Neuronal stem cell (in vitro differentiated cells): ENCODE measurements around the gene APOM.

ENCODE experiments used
- DNase-seq: peaks from one replicate; pipeline ENCODE4 v3.0.0-alpha.2; 2013; ENCODE audit warnings: low spot score
- H2AFZ ChIP-seq: one replicate; pipeline ENCODE4 v1.6.1; 2013; ENCODE audit warnings: mild to moderate bottlenecking, low read length, inconsistent platforms
- H2AK5ac ChIP-seq: 2 replicates; pipeline ENCODE4 v1.6.1; 2013; ENCODE audit warnings: low read depth, mild to moderate bottlenecking, inconsistent platforms, low read length, moderate library complexity, mixed read lengths
- H2BK120ac ChIP-seq: 2 replicates; pipeline ENCODE4 v1.6.1; 2013; ENCODE audit warnings: low read depth, mild to moderate bottlenecking, inconsistent platforms, low read length, moderate library complexity, mixed read lengths
- H2BK12ac ChIP-seq: one replicate; pipeline ENCODE4 v1.6.1; 2013; ENCODE audit warnings: low read length, inconsistent platforms
- H2BK15ac ChIP-seq: 2 replicates; pipeline ENCODE4 v1.6.1; 2013; ENCODE audit warnings: mild to moderate bottlenecking, low read length, inconsistent platforms, mixed read lengths
- H2BK5ac ChIP-seq: one replicate; pipeline ENCODE4 v1.6.1; 2013; ENCODE audit warnings: inconsistent platforms, mild to moderate bottlenecking, low read length, moderate library complexity
- H3K14ac ChIP-seq: one replicate; pipeline ENCODE4 v1.6.1; 2013; ENCODE audit warnings: low read length, inconsistent platforms
- H3K18ac ChIP-seq: 2 replicates; pipeline ENCODE4 v1.6.1; 2013; ENCODE audit warnings: low read length, inconsistent platforms
- H3K23ac ChIP-seq: 2 replicates; pipeline ENCODE4 v1.6.1; 2013; ENCODE audit warnings: low read depth, mild to moderate bottlenecking, mixed read lengths, low read length, inconsistent platforms; ENCODE audit not compliant: poor library complexity
- H3K27ac ChIP-seq: replicated peaks from 3 replicates; pipeline ENCODE4 v1.5.1; 2013; ENCODE audit warnings: low read length, inconsistent platforms
- H3K27me3 ChIP-seq, 3 experiments: 2 replicates each; pipeline ENCODE4 v1.6.1; 2013; ENCODE audit warnings: low read length in 3 of 3, mild to moderate bottlenecking in 2 of 3, inconsistent platforms in 1 of 3, low read depth in 1 of 3, mixed read lengths in 1 of 3, moderate library complexity in 1 of 3; ENCODE audit not compliant: control insufficient read depth in 3 of 3, insufficient read depth in 3 of 3
- H3K36me3 ChIP-seq, 2 donors: replicated peaks in 1 of 2; 2 replicates each; pipeline ENCODE4 v1.6.1; 2013; ENCODE audit warnings: low read length in 2 of 2; ENCODE audit not compliant: control insufficient read depth in 2 of 2, insufficient read depth in 2 of 2
- H3K4ac ChIP-seq: 2 replicates; pipeline ENCODE4 v1.6.1; 2013; ENCODE audit warnings: inconsistent platforms, mild to moderate bottlenecking, low read length, moderate library complexity
- H3K4me1 ChIP-seq, 2 donors: 1 replicate in 1 of 2; 2 replicates in 1 of 2; pipeline ENCODE4 v1.6.1; 2013; ENCODE audit warnings: low read length in 2 of 2, low read depth in 1 of 2; ENCODE audit not compliant: control insufficient read depth in 2 of 2, insufficient read depth in 1 of 2
- H3K4me2 ChIP-seq: one replicate; pipeline ENCODE4 v1.6.1; 2013; ENCODE audit warnings: mild to moderate bottlenecking, low read length, inconsistent platforms; ENCODE audit not compliant: insufficient read depth, poor library complexity, severe bottlenecking
- H3K4me3 ChIP-seq, 2 donors: 2 replicates each; pipeline ENCODE4 v1.5.1; 2013; ENCODE audit warnings: low read length in 2 of 2, mild to moderate bottlenecking in 2 of 2, inconsistent platforms in 1 of 2, moderate library complexity in 1 of 2
- H3K79me1 ChIP-seq: one replicate; pipeline ENCODE4 v1.6.1; 2013; ENCODE audit warnings: low read depth, mild to moderate bottlenecking, inconsistent platforms, low read length, moderate library complexity
- H3K9ac ChIP-seq: one replicate; pipeline ENCODE4 v1.6.1; 2013; ENCODE audit warnings: mild to moderate bottlenecking, low read depth, low read length, inconsistent platforms; ENCODE audit not compliant: poor library complexity
- H3K9me3 ChIP-seq, 2 donors: replicated peaks in 1 of 2; 2 replicates each; pipeline versions ENCODE3 to v1.6.1; 2013; ENCODE audit warnings: low read length in 2 of 2, mild to moderate bottlenecking in 2 of 2, inconsistent platforms in 1 of 2, low read depth in 1 of 2, mixed read lengths in 1 of 2, moderate library complexity in 1 of 2; ENCODE audit not compliant: control insufficient read depth in 2 of 2, insufficient read depth in 1 of 2
- H4K8ac ChIP-seq: one replicate; pipeline ENCODE4 v1.6.1; 2013; ENCODE audit warnings: low read depth, mild to moderate bottlenecking, inconsistent platforms, low read length, moderate library complexity
- H4K91ac ChIP-seq: one replicate; pipeline ENCODE4 v1.6.1; 2013; ENCODE audit warnings: low read length, low read depth, mild to moderate bottlenecking, inconsistent platforms; ENCODE audit not compliant: poor library complexity
- WGBS, 2 donors: extraction: QIAGEN DNeasy Blood & Tissue Kit; methylation state at CpG; one replicate each; pipeline ENCODE4 v1.1.7; 2013; ENCODE audit warnings: missing lambda C conversion rate in 2 of 2, mixed read lengths in 1 of 2; ENCODE audit not compliant: insufficient read length in 2 of 2, insufficient replicate concordance in 1 of 2; ENCODE audit errors: extremely low coverage in 2 of 2; 5-methylcytosine and 5-hydroxymethylcytosine counted together

Gene APOM

GRCh38 chr6:31677955-31678354, 22.3 kb downstream of the APOM start:
- Histone ChIP-seq H2BK12ac (no peak overlapping the region), H3K9ac (no peak overlapping the region), H3K14ac (no peak overlapping the region), H2AFZ (no peak overlapping the region), H3K27ac (no peak overlapping the region), H3K4me1 (peaks cover 2 to 4% of the 10 kb centered on the region in 2 donors), H2BK120ac (no peak overlapping the region), H3K27me3 (peaks cover 0 to 16% (median 7%) of the 10 kb centered on the region in 3 experiments), H2BK15ac (no peak overlapping the region), H2AK5ac (no peak overlapping the region), H3K4me3 (no peak overlapping the region), H3K9me3 (no peaks in the 10 kb centered on the region), H3K18ac (no peak overlapping the region), H3K23ac (no peak overlapping the region), H4K91ac (no peak overlapping the region), H2BK5ac (no peak overlapping the region), H4K8ac (no peak overlapping the region), H3K36me3 (peaks cover 2 to 16% of the 10 kb centered on the region in 2 donors), H3K79me1 (no peaks in the 10 kb centered on the region), H3K4me2 (no peak overlapping the region), H3K4ac (no peak overlapping the region)
- WGBS, 2 donors = no CpG with 5 or more reads among the region's 8 CpGs
- DNase-seq = no peak

GRCh38 chr6:31680226-31681134, 24.8 kb downstream of the APOM start, which contains the start of gene LY6G5C:
LY6G5C (minus strand) TSS chr6:31681067; CDS start chr6:31680373, 694 bp downstream.
- H2AK5ac ChIP-seq = peak within 1 kb of the TSS; percentile 47
- no peak within 1 kb of the TSS for H3K4ac ChIP-seq
- peaks cover 4 to 9% of the 10 kb centered on the region in 2 donors for H3K4me1 ChIP-seq
- no peaks in the 10 kb centered on the region for H3K79me1 ChIP-seq
- no peak within 1 kb of the TSS for H4K8ac ChIP-seq
- H4K91ac ChIP-seq = no peak within 1 kb of the TSS
- H2BK5ac ChIP-seq = peak within 1 kb of the TSS; percentile 63
- peak within 1 kb of the TSS; percentile 44 for H3K14ac ChIP-seq
- peaks cover 0 to 27% of the 10 kb centered on the region in 2 donors for H3K36me3 ChIP-seq
- no peak within 1 kb of the TSS for H2BK12ac ChIP-seq
- H3K9me3 ChIP-seq = no peaks in the 10 kb centered on the region
- H3K23ac ChIP-seq = peak within 1 kb of the TSS; percentile 57
- H2BK15ac ChIP-seq = peak within 1 kb of the TSS; percentile 15
- DNase-seq = peak; percentile 56
- peak within 1 kb of the TSS; percentile 69 for H2AFZ ChIP-seq
- H3K27ac ChIP-seq = no peak within 1 kb of the TSS
- H3K9ac ChIP-seq = peak within 1 kb of the TSS; percentile 91
- no peak within 1 kb of the TSS for H2BK120ac ChIP-seq
- peak within 1 kb of the TSS; percentile 88 for H3K18ac ChIP-seq
- WGBS, 2 donors = no CpG with 5 or more reads among the region's 17 CpGs
- H3K4me2 ChIP-seq = peak within 1 kb of the TSS; percentile 87
- peak within 1 kb of the TSS in 1 of 2 donors; percentile 73 for H3K4me3 ChIP-seq
- H3K27me3 ChIP-seq = peaks cover 0 to 16% (median 7%) of the 10 kb centered on the region in 3 experiments

GRCh38 chr6:31681135-31681671, 25.5 kb downstream of the APOM start:
- Histone ChIP-seq H2AK5ac (peak overlapping the region; percentile 47), H3K9ac (peak overlapping the region; percentile 91), H2BK12ac (no peak overlapping the region), H3K4ac (no peak overlapping the region), H3K36me3 (peaks cover 0 to 33% of the 10 kb centered on the region in 2 donors), H3K27ac (no peak overlapping the region), H2BK5ac (peak overlapping the region; percentile 63), H4K91ac (no peak overlapping the region), H3K23ac (no peak overlapping the region), H3K79me1 (no peaks in the 10 kb centered on the region), H2BK120ac (no peak overlapping the region), H3K14ac (peak overlapping the region; percentile 44), H2BK15ac (peak overlapping the region; percentile 15), H2AFZ (no peak overlapping the region), H3K4me3 (peak overlapping the region in 1 of 2 donors; percentile 73), H3K4me1 (peaks cover 4 to 9% of the 10 kb centered on the region in 2 donors), H4K8ac (no peak overlapping the region), H3K27me3 (peaks cover 0 to 16% (median 7%) of the 10 kb centered on the region in 3 experiments), H3K4me2 (peak overlapping the region; percentile 87), H3K18ac (peak overlapping the region; percentile 88), H3K9me3 (no peaks in the 10 kb centered on the region)
- no CpG with 5 or more reads among the region's 40 CpGs for WGBS, 2 donors
- no peak for DNase-seq

GRCh38 chr6:31683591-31683990, 27.9 kb downstream of the APOM start:
- Histone ChIP-seq H3K27ac (no peak overlapping the region), H3K4me2 (peak overlapping the region; percentile 82), H3K9ac (peak overlapping the region; percentile 22), H2BK120ac (no peak overlapping the region), H3K23ac (peak overlapping the region; percentile 61), H2AK5ac (peak overlapping the region; percentile 65), H3K4me3 (no peak overlapping the region), H3K9me3 (no peaks in the 10 kb centered on the region), H3K36me3 (peaks cover 16 to 57% of the 10 kb centered on the region in 2 donors), H3K4ac (no peak overlapping the region), H2AFZ (no peak overlapping the region), H3K18ac (peak overlapping the region; percentile 18), H2BK15ac (no peak overlapping the region), H2BK12ac (no peak overlapping the region), H3K79me1 (no peaks in the 10 kb centered on the region), H4K91ac (no peak overlapping the region), H2BK5ac (no peak overlapping the region), H3K14ac (no peak overlapping the region), H3K27me3 (peaks cover 0 to 16% (median 7%) of the 10 kb centered on the region in 3 experiments), H3K4me1 (peaks cover 4 to 9% of the 10 kb centered on the region in 2 donors), H4K8ac (no peak overlapping the region)
- DNase-seq = no peak
- WGBS, 2 donors = no CpG with 5 or more reads among the region's 13 CpGs
